Measurements from ENCODE around the gene FBXO27. TPM values are rescaled to one million over a fixed set of nuclear protein-coding genes. Genes with fewer than 3 reads are reported as not detected.

FBXO27 gene
- total RNA-seq, 1 donor, result 4.7 TPM

- peak overlapping the region; percentile 81 for H3K4me3 ChIP-seq (ENCODE audit: insufficient read depth, low read length)
- peaks cover 3% of the 10 kb centered on the region for H3K36me3 ChIP-seq (ENCODE audit: insufficient read depth, low read length)
- H3K9me3 ChIP-seq (ENCODE audit: low read depth, low read length), result no peaks in the 10 kb centered on the region
- H4K20me1 ChIP-seq (ENCODE audit: insufficient read depth, low read length), result no peaks in the 10 kb centered on the region
- H3K27ac ChIP-seq (ENCODE audit: low read depth, low read length), result peak overlapping the region; percentile 78
- H3K79me2 ChIP-seq (ENCODE audit: insufficient read depth, low read length), result peaks cover 28% of the 10 kb centered on the region
- DNase-seq (ENCODE audit: insufficient read length, low spot score, missing footprints), result peak; percentile 45
- no peaks in the 10 kb centered on the region for H3K27me3 ChIP-seq (ENCODE audit: insufficient read depth, low read length)
- H3K4me2 ChIP-seq (ENCODE audit: insufficient read depth, low read length), result peak overlapping the region; percentile 95
- peak overlapping the region; percentile 86 for H2AFZ ChIP-seq (ENCODE audit: low read length)
- TF ChIP-seq CTCF (IDR thresholded peaks at IDR 0.05; ENCODE audit: extremely low read depth, low read depth, low read length), result no peak
- H3K4me1 ChIP-seq (ENCODE audit: insufficient read depth, low read length), result peaks cover 19% of the 10 kb centered on the region
These were observed 57.6 kb downstream of the FBXO27 start for GRCh38 chr19:38974624-38975213.

Other genes starting within 250 kb of the FBXO27 start
- not detected in 2 replicates for gene LGALS7B, start 243.3 kb downstream of the FBXO27 start, total RNA-seq
- gene LGALS4, start 219.6 kb downstream of the FBXO27 start, total RNA-seq, result not detected in 2 replicates
- 35.1 and 36.9 TPM in 2 replicates for gene ECH1, start 200.8 kb downstream of the FBXO27 start, total RNA-seq
- gene HNRNPL, start 182.6 kb downstream of the FBXO27 start, total RNA-seq, result 188 and 201 TPM in 2 replicates
- gene RINL, start 154.3 kb downstream of the FBXO27 start, total RNA-seq, result 2.5 and 3.2 TPM in 2 replicates
- 76.9 and 77.4 TPM in 2 replicates for gene SIRT2, start 132.9 kb downstream of the FBXO27 start, total RNA-seq
- gene NFKBIB, start 132.6 kb downstream of the FBXO27 start, total RNA-seq, result 9.1 and 12.7 TPM in 2 replicates
- gene CCER2, start 120.4 kb downstream of the FBXO27 start, total RNA-seq, result not detected in 2 replicates
- gene SARS2, start 101.8 kb downstream of the FBXO27 start, total RNA-seq, result 20.3 and 21.7 TPM in 2 replicates
- gene MRPS12, start 101.6 kb downstream of the FBXO27 start, total RNA-seq, result 21.5 and 25.7 TPM in 2 replicates
- 40.9 and 42.7 TPM in 2 replicates for gene FBXO17, start 56.8 kb downstream of the FBXO27 start, total RNA-seq
- gene ACP7, start 51.8 kb upstream of the FBXO27 start, total RNA-seq, result 0.29 TPM in 1 of 2 replicates, not detected in the other
- 6.8 and 9.4 TPM in 2 replicates for gene PAK4, start 93.2 kb upstream of the FBXO27 start, total RNA-seq
- not detected in 2 replicates for gene NCCRP1, start 164.4 kb upstream of the FBXO27 start, total RNA-seq
- gene SYCN, start 171.7 kb upstream of the FBXO27 start, total RNA-seq, result not detected in 2 replicates
- gene IFNL3, start 212.5 kb upstream of the FBXO27 start, total RNA-seq, result not detected in 2 replicates
- gene IFNL4, start 216.3 kb upstream of the FBXO27 start, total RNA-seq, result not detected in 2 replicates
- not detected in 2 replicates for gene IFNL2, start 235.8 kb upstream of the FBXO27 start, total RNA-seq